Measurements from ENCODE around the gene MYO19. TPM values are rescaled to one million over a fixed set of nuclear protein-coding genes. Genes with fewer than 3 reads are reported as not detected.

The MYO19 gene
- total RNA-seq, 2 donors from 2014 or later = 18.0 to 29.1 TPM

Other genes starting within 250 kb of the MYO19 start
- not detected for gene TBC1D3G, start 211.0 kb downstream of the MYO19 start, total RNA-seq
- under 1 TPM in 1 of 2 donors, not detected in 1; 0.32 TPM for gene TBC1D3H, start 146.4 kb downstream of the MYO19 start, total RNA-seq
- 10 to 100 TPM; 15.7 to 20.5 TPM for gene ZNHIT3, start 48.2 kb downstream of the MYO19 start, total RNA-seq
- 1 to 10 TPM; 5.7 to 9.9 TPM for gene PIGW, start 119 bp upstream of the MYO19 start, total RNA-seq
- gene GGNBP2, start 10.1 kb upstream of the MYO19 start, total RNA-seq = 10 to 100 TPM; 44.3 to 50.6 TPM
- 10 to 100 TPM; 14.8 to 22.2 TPM for gene DHRS11, start 57.0 kb upstream of the MYO19 start, total RNA-seq
- gene MRM1, start 66.7 kb upstream of the MYO19 start, total RNA-seq = 1 to 10 TPM; 3.8 to 6.8 TPM